ENCODE measurements around the gene GABBR2. TPM values are rescaled to one million over a fixed set of nuclear protein-coding genes. Genes with fewer than 3 reads are reported as not detected.

The GABBR2 gene
- total RNA-seq, 2 experiments from 2014 or later = not detected

- CTCF ChIA-PET = no interaction called here
- intact Hi-C loops (cut with micrococcal nuclease) = no loop called here
- Mint-ChIP-seq H3K4me1 (ENCODE audit: low read depth) (no peaks in the 10 kb centered on the region), H3K27ac (no peak overlapping the region), H3K27me3 (no peaks in the 10 kb centered on the region), H3K36me3 (no peaks in the 10 kb centered on the region), H3K9me3 (no peaks in the 10 kb centered on the region), H3K4me3 (no peak overlapping the region)
- DNase-seq = no peak
- POLR2A ChIA-PET = no interaction called here
These were observed 328.6 kb downstream of the GABBR2 start for GRCh38 chr9:98380065-98380681.

GRCh38 chr9:98379572-98379971 is 329.2 kb downstream of the GABBR2 start:
- Mint-ChIP-seq H3K9me3 (no peaks in the 10 kb centered on the region), H3K27me3 (no peaks in the 10 kb centered on the region), H3K27ac (no peak overlapping the region), H3K36me3 (no peaks in the 10 kb centered on the region), H3K4me1 (ENCODE audit: low read depth) (no peaks in the 10 kb centered on the region), H3K4me3 (no peak overlapping the region)
- ChIA-PET POLR2A (no interaction called here), CTCF (no interaction called here)
- intact Hi-C loops (cut with micrococcal nuclease) = no loop called here
- DNase-seq = no peak

- POLR2A ChIA-PET = no interaction called here
- H3K36me3 Mint-ChIP-seq = no peaks in the 10 kb centered on the region
- CTCF ChIA-PET = no interaction called here
- DNase-seq = no peak
- intact Hi-C loops (cut with micrococcal nuclease) = no loop called here
- H3K9me3 Mint-ChIP-seq = no peaks in the 10 kb centered on the region
- H3K4me1 Mint-ChIP-seq (ENCODE audit: low read depth) = no peaks in the 10 kb centered on the region
- no peak overlapping the region for H3K4me3 Mint-ChIP-seq
- no peak overlapping the region for H3K27ac Mint-ChIP-seq
- no peaks in the 10 kb centered on the region for H3K27me3 Mint-ChIP-seq
These were observed 329.9 kb downstream of the GABBR2 start for GRCh38 chr9:98378794-98379193.

- no peak overlapping the region for H3K27ac Mint-ChIP-seq
- no peaks in the 10 kb centered on the region for H3K9me3 Mint-ChIP-seq
- H3K4me1 Mint-ChIP-seq (ENCODE audit: low read depth) = no peaks in the 10 kb centered on the region
- no peaks in the 10 kb centered on the region for H3K36me3 Mint-ChIP-seq
- intact Hi-C loops (cut with micrococcal nuclease) = no loop called here
- no peaks in the 10 kb centered on the region for H3K27me3 Mint-ChIP-seq
- ChIA-PET POLR2A (no interaction called here), CTCF (no interaction called here)
- no peak for DNase-seq
- no peak overlapping the region for H3K4me3 Mint-ChIP-seq
These were observed 330.4 kb downstream of the GABBR2 start for GRCh38 chr9:98378206-98378780.

- H3K4me1 Mint-ChIP-seq (ENCODE audit: low read depth) = no peaks in the 10 kb centered on the region
- CTCF ChIA-PET = no interaction called here
- POLR2A ChIA-PET = no interaction called here
- no peak for DNase-seq
- H3K36me3 Mint-ChIP-seq = no peaks in the 10 kb centered on the region
- intact Hi-C loops (cut with micrococcal nuclease) = no loop called here
- H3K27me3 Mint-ChIP-seq = no peaks in the 10 kb centered on the region
- H3K4me3 Mint-ChIP-seq = no peak overlapping the region
- no peaks in the 10 kb centered on the region for H3K9me3 Mint-ChIP-seq
- H3K27ac Mint-ChIP-seq = no peak overlapping the region
These were observed 333.5 kb downstream of the GABBR2 start for GRCh38 chr9:98375138-98375726.

GRCh38 chr9:98374385-98375051 is 334.2 kb downstream of the GABBR2 start:
- Mint-ChIP-seq H3K9me3 (no peaks in the 10 kb centered on the region), H3K27ac (no peak overlapping the region), H3K4me1 (ENCODE audit: low read depth) (no peaks in the 10 kb centered on the region), H3K27me3 (no peaks in the 10 kb centered on the region), H3K4me3 (no peak overlapping the region), H3K36me3 (no peaks in the 10 kb centered on the region)
- CTCF ChIA-PET = no interaction called here
- no peak for DNase-seq
- POLR2A ChIA-PET = no interaction called here
- intact Hi-C loops (cut with micrococcal nuclease) = no loop called here

- CTCF ChIA-PET = interaction anchor here (0.6 kb wide), 1 partner anchor 55 kb away, joined by 3 read pairs; no protein-coding TSS in a partner anchor
- no peaks in the 10 kb centered on the region for H3K27me3 Mint-ChIP-seq
- H3K27ac Mint-ChIP-seq = no peak overlapping the region
- H3K36me3 Mint-ChIP-seq = no peaks in the 10 kb centered on the region
- intact Hi-C loops (cut with micrococcal nuclease) = no loop called here
- POLR2A ChIA-PET = no interaction called here
- DNase-seq = no peak
- no peaks in the 10 kb centered on the region for H3K4me1 Mint-ChIP-seq (ENCODE audit: low read depth)
- H3K4me3 Mint-ChIP-seq = no peak overlapping the region
- no peaks in the 10 kb centered on the region for H3K9me3 Mint-ChIP-seq
These were observed 335.1 kb downstream of the GABBR2 start for GRCh38 chr9:98373609-98374008.

GRCh38 chr9:98372077-98372836 is 336.5 kb downstream of the GABBR2 start:
- no peak for DNase-seq
- CTCF ChIA-PET = no interaction called here
- H3K36me3 Mint-ChIP-seq = no peaks in the 10 kb centered on the region
- no peaks in the 10 kb centered on the region for H3K4me1 Mint-ChIP-seq (ENCODE audit: low read depth)
- H3K9me3 Mint-ChIP-seq = no peaks in the 10 kb centered on the region
- intact Hi-C loops (cut with micrococcal nuclease) = no loop called here
- H3K27me3 Mint-ChIP-seq = peaks cover 5% of the 10 kb centered on the region
- H3K4me3 Mint-ChIP-seq = no peak overlapping the region
- no peak overlapping the region for H3K27ac Mint-ChIP-seq
- POLR2A ChIA-PET = no interaction called here

GRCh38 chr9:98370976-98371315 is 337.8 kb downstream of the GABBR2 start:
- H3K36me3 Mint-ChIP-seq = peaks cover 3% of the 10 kb centered on the region
- intact Hi-C loops (cut with micrococcal nuclease) = no loop called here
- peaks cover 11% of the 10 kb centered on the region for H3K27me3 Mint-ChIP-seq
- ChIA-PET POLR2A (no interaction called here), CTCF (no interaction called here)
- no peak for DNase-seq
- peaks cover 7% of the 10 kb centered on the region for H3K9me3 Mint-ChIP-seq
- no peaks in the 10 kb centered on the region for H3K4me1 Mint-ChIP-seq (ENCODE audit: low read depth)
- H3K27ac Mint-ChIP-seq = no peak overlapping the region
- no peak overlapping the region for H3K4me3 Mint-ChIP-seq

GRCh38 chr9:98370300-98370975 is 338.3 kb downstream of the GABBR2 start:
- POLR2A ChIA-PET = no interaction called here
- CTCF ChIA-PET = no interaction called here
- Mint-ChIP-seq H3K9me3 (peaks cover 12% of the 10 kb centered on the region), H3K4me3 (no peak overlapping the region), H3K4me1 (ENCODE audit: low read depth) (no peaks in the 10 kb centered on the region), H3K36me3 (peaks cover 6% of the 10 kb centered on the region), H3K27ac (no peak overlapping the region), H3K27me3 (peaks cover 11% of the 10 kb centered on the region)
- no peak for DNase-seq
- intact Hi-C loops (cut with micrococcal nuclease) = no loop called here

- DNase-seq = no peak
- Mint-ChIP-seq H3K27ac (no peak overlapping the region), H3K27me3 (peaks cover 13% of the 10 kb centered on the region), H3K36me3 (peaks cover 9% of the 10 kb centered on the region), H3K4me1 (ENCODE audit: low read depth) (no peaks in the 10 kb centered on the region), H3K4me3 (no peak overlapping the region), H3K9me3 (peaks cover 18% of the 10 kb centered on the region)
- CTCF ChIA-PET = no interaction called here
- intact Hi-C loops (cut with micrococcal nuclease) = no loop called here
- POLR2A ChIA-PET = no interaction called here
These were observed 338.8 kb downstream of the GABBR2 start for GRCh38 chr9:98369896-98370295.

- DNase-seq = no peak
- CTCF ChIA-PET = no interaction called here
- intact Hi-C loops (cut with micrococcal nuclease) = no loop called here
- Mint-ChIP-seq H3K4me1 (ENCODE audit: low read depth) (no peaks in the 10 kb centered on the region), H3K27ac (no peak overlapping the region), H3K36me3 (peaks cover 9% of the 10 kb centered on the region), H3K9me3 (peaks cover 20% of the 10 kb centered on the region), H3K4me3 (no peak overlapping the region), H3K27me3 (peaks cover 13% of the 10 kb centered on the region)
- POLR2A ChIA-PET = no interaction called here
These were observed 339.3 kb downstream of the GABBR2 start for GRCh38 chr9:98369471-98369870.

Measured in activated CD4-positive, alpha-beta memory T cell treated with anti-CD3 and anti-CD28 coated beads for 36 hours (primary cell).